Measurements from ENCODE around the gene MDK. TPM values are rescaled to one million over a fixed set of nuclear protein-coding genes. Genes with fewer than 3 reads are reported as not detected.

The MDK gene
- total RNA-seq, 4 donors from 2014 or later: 5.4 to 62.6 (median 22.5) TPM

GRCh38 chr11:46393231-46393616, 11.8 kb downstream of the MDK start:
- Histone ChIP-seq H3K27ac (no peak overlapping the region), H3K27me3 (peaks cover 19 to 48% (median 22%) of the 10 kb centered on the region in 4 donors), H3K4me1 (peaks cover 30 to 44% (median 39%) of the 10 kb centered on the region in 3 donors), H3K36me3 (peaks cover 0 to 30% (median 0%) of the 10 kb centered on the region in 3 donors), H3K4me3 (no peak overlapping the region), H3K9me3 (no peaks in the 10 kb centered on the region)
- DNase-seq: no peak
- intact Hi-C loops (cut with DNase I): no loop called here
- no peak for TF ChIP-seq CTCF (IDR thresholded peaks at IDR 0.05)
- TF ChIP-seq POLR2A (IDR thresholded peaks at IDR 0.05): no peak
- WGBS, 2 donors: 55 to 71% methylated on average over 2 to 4 of the region's 4 CpGs

- Histone ChIP-seq H3K4me3 (no peak overlapping the region), H3K27me3 (peaks cover 19 to 43% (median 22%) of the 10 kb centered on the region in 4 donors), H3K27ac (no peak overlapping the region), H3K4me1 (peaks cover 30 to 44% (median 39%) of the 10 kb centered on the region in 3 donors), H3K9me3 (no peaks in the 10 kb centered on the region), H3K36me3 (peaks cover 0 to 35% (median 0%) of the 10 kb centered on the region in 3 donors)
- intact Hi-C loops (cut with DNase I): no loop called here
- DNase-seq: no peak
- 74 to 79% methylated on average over 3 to 4 of the region's 4 CpGs for WGBS, 2 donors
- TF ChIP-seq POLR2A (IDR thresholded peaks at IDR 0.05): no peak
Observed at GRCh38 chr11:46393759-46394158, 12.3 kb downstream of the MDK start.

- TF ChIP-seq POLR2A (IDR thresholded peaks at IDR 0.05): no peak
- TF ChIP-seq CTCF (IDR thresholded peaks at IDR 0.05): no peak
- Histone ChIP-seq H3K4me1 (peaks cover 3 to 7% (median 4%) of the 10 kb centered on the region in 3 donors), H3K36me3 (peaks cover 0 to 69% (median 0%) of the 10 kb centered on the region in 3 donors), H3K27ac (no peak overlapping the region), H3K9me3 (no peaks in the 10 kb centered on the region), H3K27me3 (peaks cover 0 to 5% (median 0%) of the 10 kb centered on the region in 4 donors), H3K4me3 (no peak overlapping the region)
- intact Hi-C loops (cut with DNase I): no loop called here
- 87 to 91% methylated on average over 3 to 10 of the region's 19 CpGs for WGBS, 2 donors
- no peak for DNase-seq
Observed at GRCh38 chr11:46397526-46397925, 16.1 kb downstream of the MDK start.

- Histone ChIP-seq H3K9me3 (no peaks in the 10 kb centered on the region), H3K36me3 (peaks cover 15 to 96% (median 18%) of the 10 kb centered on the region in 3 donors), H3K27me3 (no peaks in the 10 kb centered on the region), H3K27ac (no peak overlapping the region), H3K4me3 (no peak overlapping the region), H3K4me1 (no peaks in the 10 kb centered on the region)
- DNase-seq: no peak
- intact Hi-C loops (cut with DNase I): no loop called here
- TF ChIP-seq POLR2A (IDR thresholded peaks at IDR 0.05) (no peak), CTCF (IDR thresholded peaks at IDR 0.05) (no peak)
- WGBS, 2 donors: 76 to 94% methylated on average over 2 to 5 of the region's 6 CpGs
Observed at GRCh38 chr11:46402957-46403902, 21.8 kb downstream of the MDK start.

GRCh38 chr11:46404476-46405017, 23.1 kb downstream of the MDK start:
- Histone ChIP-seq H3K4me1 (no peaks in the 10 kb centered on the region), H3K36me3 (peaks cover 19 to 96% (median 26%) of the 10 kb centered on the region in 3 donors), H3K27ac (no peak overlapping the region), H3K9me3 (no peaks in the 10 kb centered on the region), H3K27me3 (no peaks in the 10 kb centered on the region), H3K4me3 (no peak overlapping the region)
- TF ChIP-seq POLR2A (IDR thresholded peaks at IDR 0.05) (no peak), CTCF (IDR thresholded peaks at IDR 0.05) (no peak)
- intact Hi-C loops (cut with DNase I): no loop called here
- 94% methylated on average over 2 of the region's 5 CpGs; no CpG with 5 or more reads in 1 of the 2 donors for WGBS, 2 donors
- no peak for DNase-seq
